ENCODE measurements around the gene CPNE8. TPM values are rescaled to one million over a fixed set of nuclear protein-coding genes. Genes with fewer than 3 reads are reported as not detected.

CPNE8 gene
- polyA plus RNA-seq, 1 donor from 2014 or later = 1.9 TPM

GRCh38 chr12:38884666-38885065 lies 20.7 kb downstream of the CPNE8 start:
- Histone ChIP-seq H3K4me3 (ENCODE audit: low read length) (no peak overlapping the region), H3K79me2 (replicated peaks; ENCODE audit: insufficient read depth, low read length) (no peaks in the 10 kb centered on the region)
- no peak for TF ChIP-seq EP300 (conservative IDR thresholded peaks at IDR 0.05; ENCODE audit: poor library complexity, severe bottlenecking)
- no peak for TF ChIP-seq POLR2AphosphoS5 (IDR thresholded peaks at IDR 0.05)
- TF ChIP-seq CTCF (IDR thresholded peaks at IDR 0.05; ENCODE audit: poor library complexity, severe bottlenecking) = no peak
- no peak for TF ChIP-seq RAD21 (conservative IDR thresholded peaks at IDR 0.05)
- TF ChIP-seq EZH2 (IDR thresholded peaks at IDR 0.05; ENCODE audit: borderline replicate concordance, insufficient read depth, low read length, poor library complexity, severe bottlenecking) = no peak
- TF ChIP-seq SMC3 (conservative IDR thresholded peaks at IDR 0.05; ENCODE audit: poor library complexity) = no peak
- no peak for TF ChIP-seq TAF1 (IDR thresholded peaks at IDR 0.05; ENCODE audit: low read depth)

GRCh38 chr12:38883629-38884134 lies 21.7 kb downstream of the CPNE8 start:
- no peak overlapping the region for H3K4me3 ChIP-seq (ENCODE audit: low read length)

More at GRCh38 chr12:38884666-38885065, 20.7 kb downstream of the CPNE8 start:
- Histone ChIP-seq H3K36me3 (ENCODE audit: insufficient read depth, low read length) (no peaks in the 10 kb centered on the region), H3K27ac (ENCODE audit: low read length) (no peak overlapping the region), H3F3A (ENCODE audit: insufficient read depth, low read length, poor library complexity, severe bottlenecking) (no peaks in the 10 kb centered on the region), H3K9me3 (ENCODE audit: low read length) (no peaks in the 10 kb centered on the region), H3K9ac (ENCODE audit: low read length) (no peak overlapping the region), H3K9me2 (ENCODE audit: insufficient read depth, low read length) (no peaks in the 10 kb centered on the region), H2AFZ (ENCODE audit: low read depth, low read length) (no peak overlapping the region), H3K27me3 (ENCODE audit: insufficient read depth, low read depth, low read length) (no peaks in the 10 kb centered on the region), H4K20me1 (ENCODE audit: insufficient read depth) (no peaks in the 10 kb centered on the region), H3K4me2 (ENCODE audit: low read length) (no peak overlapping the region)

More at GRCh38 chr12:38883629-38884134, 21.7 kb downstream of the CPNE8 start:
- Histone ChIP-seq H3K9ac (ENCODE audit: low read length) (no peak overlapping the region), H3K9me2 (ENCODE audit: insufficient read depth, low read length) (no peaks in the 10 kb centered on the region), H3K36me3 (ENCODE audit: insufficient read depth, low read length) (no peaks in the 10 kb centered on the region), H3K79me2 (replicated peaks; ENCODE audit: insufficient read depth, low read length) (no peaks in the 10 kb centered on the region), H3K9me3 (ENCODE audit: low read length) (no peaks in the 10 kb centered on the region), H2AFZ (ENCODE audit: low read depth, low read length) (no peak overlapping the region), H3F3A (ENCODE audit: insufficient read depth, low read length, poor library complexity, severe bottlenecking) (no peaks in the 10 kb centered on the region), H3K4me2 (ENCODE audit: low read length) (no peak overlapping the region), H3K27ac (ENCODE audit: low read length) (no peak overlapping the region), H4K20me1 (ENCODE audit: insufficient read depth) (no peaks in the 10 kb centered on the region), H3K27me3 (ENCODE audit: insufficient read depth, low read depth, low read length) (no peaks in the 10 kb centered on the region)
- TF ChIP-seq CTCF (IDR thresholded peaks at IDR 0.05; ENCODE audit: poor library complexity, severe bottlenecking) = no peak
- TF ChIP-seq EP300 (conservative IDR thresholded peaks at IDR 0.05; ENCODE audit: poor library complexity, severe bottlenecking) = no peak
- no peak for TF ChIP-seq REST (IDR thresholded peaks at IDR 0.05; ENCODE audit: borderline replicate concordance)
- TF ChIP-seq RAD21 (conservative IDR thresholded peaks at IDR 0.05) = no peak
- no peak for TF ChIP-seq SMC3 (conservative IDR thresholded peaks at IDR 0.05; ENCODE audit: poor library complexity)
- TF ChIP-seq MXI1 (conservative IDR thresholded peaks at IDR 0.05; ENCODE audit: poor library complexity, severe bottlenecking) = no peak
- TF ChIP-seq POLR2AphosphoS5 (IDR thresholded peaks at IDR 0.05) = no peak

Measured in neural cell (in vitro differentiated cells).